Upper lobe of left lung (tissue), 4 donors: ENCODE measurements around the gene MYLK3.

Experiments used
- EP300 ChIP-seq, 4 donors: sonication (generic); formaldehyde crosslinking; IDR thresholded peaks; one replicate each; pipeline ENCODE4 v1.5.1; 2017; ENCODE audit warnings: antibody characterized with exemption in 4 of 4, control low read depth in 2 of 4
- POLR2A ChIP-seq, 4 donors: fragments of 450-650 bp; IDR thresholded peaks; one replicate each; pipeline ENCODE4 v1.5.1; 2016 to 2017; ENCODE audit warnings: antibody characterized with exemption in 4 of 4, mild to moderate bottlenecking in 2 of 4
- POLR2AphosphoS5 ChIP-seq, 2 donors: sonication (generic); formaldehyde crosslinking; IDR thresholded peaks; one replicate each; pipeline ENCODE4 v1.5.1; 2017; ENCODE audit warnings: antibody characterized with exemption in 2 of 2
- TF ChIP-seq, protein P1 (sequence below), 6 experiments: fragments of 450-650 bp in 4 of 6; fragments of 200-600 bp in 2 of 6; sonication (generic) in 2 of 6; IDR thresholded peaks; one replicate each; pipeline ENCODE4 v1.5.1; 2016 to 2019; ENCODE audit warnings: antibody characterized with exemption in 6 of 6

GRCh38 chr16:46756772-46757171 is 8.6 kb upstream of the MYLK3 start:
- TF ChIP-seq, protein P1, sequence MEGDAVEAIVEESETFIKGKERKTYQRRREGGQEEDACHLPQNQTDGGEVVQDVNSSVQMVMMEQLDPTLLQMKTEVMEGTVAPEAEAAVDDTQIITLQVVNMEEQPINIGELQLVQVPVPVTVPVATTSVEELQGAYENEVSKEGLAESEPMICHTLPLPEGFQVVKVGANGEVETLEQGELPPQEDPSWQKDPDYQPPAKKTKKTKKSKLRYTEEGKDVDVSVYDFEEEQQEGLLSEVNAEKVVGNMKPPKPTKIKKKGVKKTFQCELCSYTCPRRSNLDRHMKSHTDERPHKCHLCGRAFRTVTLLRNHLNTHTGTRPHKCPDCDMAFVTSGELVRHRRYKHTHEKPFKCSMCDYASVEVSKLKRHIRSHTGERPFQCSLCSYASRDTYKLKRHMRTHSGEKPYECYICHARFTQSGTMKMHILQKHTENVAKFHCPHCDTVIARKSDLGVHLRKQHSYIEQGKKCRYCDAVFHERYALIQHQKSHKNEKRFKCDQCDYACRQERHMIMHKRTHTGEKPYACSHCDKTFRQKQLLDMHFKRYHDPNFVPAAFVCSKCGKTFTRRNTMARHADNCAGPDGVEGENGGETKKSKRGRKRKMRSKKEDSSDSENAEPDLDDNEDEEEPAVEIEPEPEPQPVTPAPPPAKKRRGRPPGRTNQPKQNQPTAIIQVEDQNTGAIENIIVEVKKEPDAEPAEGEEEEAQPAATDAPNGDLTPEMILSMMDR (IDR thresholded peaks at IDR 0.05), result no peak
- TF ChIP-seq EP300 (IDR thresholded peaks at IDR 0.05) (no peak), POLR2A (IDR thresholded peaks at IDR 0.05) (no peak), POLR2AphosphoS5 (IDR thresholded peaks at IDR 0.05) (no peak)
